DND-41 (cell line): ENCODE measurements around the gene TNNI3K.

Experiments
- ATAC-seq: fragments of 200-7000 bp; cut with Tn5 transposase; 3 replicates; pipeline ENCODE4 v1.9.1; 2021; ENCODE audit warnings: low read depth; ENCODE audit not compliant: insufficient read depth
- DNase-seq: peaks from one replicate; pipeline ENCODE4 v3.0.0-alpha.2; 2020
- H2AFZ ChIP-seq: 2 replicates; pipeline ENCODE4 v1.6.0; 2012; ENCODE audit warnings: low read depth, low read length
- H3K27ac ChIP-seq: 2 replicates; pipeline ENCODE4 v1.5.1; 2012; ENCODE audit warnings: low read length, inconsistent platforms
- H3K27me3 ChIP-seq: fragments of 200-600 bp; sonication (generic); 2 replicates; pipeline ENCODE4 v1.6.0; 2012; ENCODE audit warnings: low read length, mild to moderate bottlenecking, inconsistent platforms; ENCODE audit not compliant: insufficient read depth, poor library complexity
- H3K36me3 ChIP-seq: 2 replicates; pipeline ENCODE4 v1.5.1; 2012; ENCODE audit warnings: low read length, inconsistent platforms; ENCODE audit not compliant: insufficient read depth
- H3K4me1 ChIP-seq: 2 replicates; pipeline ENCODE4 v1.5.1; 2012; ENCODE audit warnings: mild to moderate bottlenecking, low read length; ENCODE audit not compliant: insufficient read depth
- H3K4me2 ChIP-seq: 2 replicates; pipeline ENCODE4 v1.6.0; 2012; ENCODE audit warnings: mild to moderate bottlenecking, moderate library complexity, low read length, inconsistent platforms; ENCODE audit not compliant: insufficient read depth
- H3K4me3 ChIP-seq, 2 experiments: fragments of 200-600 bp in 1 of 2; shearing (Covaris generic) in 1 of 2; 2 replicates each; pipeline ENCODE4 v1.5.1; 2012 to 2016; ENCODE audit warnings: inconsistent platforms in 2 of 2, low read length in 2 of 2, mild to moderate bottlenecking in 2 of 2, low read depth in 1 of 2, moderate library complexity in 1 of 2
- H3K79me2 ChIP-seq: 2 replicates; pipeline ENCODE4 v1.6.0; 2012; ENCODE audit warnings: low read length, inconsistent platforms; ENCODE audit not compliant: insufficient read depth
- H3K9ac ChIP-seq: 2 replicates; pipeline ENCODE4 v1.6.0; 2012; ENCODE audit warnings: low read depth, mild to moderate bottlenecking, inconsistent platforms, low read length, moderate library complexity
- H3K9me3 ChIP-seq: 2 replicates; pipeline ENCODE4 v1.5.1; 2012; ENCODE audit warnings: low read length, moderate library complexity, mild to moderate bottlenecking, inconsistent platforms; ENCODE audit not compliant: insufficient read depth, severe bottlenecking
- H4K20me1 ChIP-seq: 2 replicates; pipeline ENCODE4 v1.6.0; 2012; ENCODE audit warnings: low read length; ENCODE audit not compliant: insufficient read depth
- EZH2 ChIP-seq: IDR thresholded peaks from 3 replicates; pipeline ENCODE4 v1.6.1; 2012; ENCODE audit warnings: borderline replicate concordance, low read depth, mild to moderate bottlenecking, moderate library complexity, low read length, inconsistent platforms; ENCODE audit not compliant: severe bottlenecking
- TF ChIP-seq, protein P1 (sequence below): IDR thresholded peaks from 2 replicates; pipeline ENCODE4 v1.5.1; 2012; ENCODE audit warnings: borderline replicate concordance, low read length, moderate library complexity, mild to moderate bottlenecking; ENCODE audit not compliant: poor library complexity, severe bottlenecking; ENCODE audit errors: extremely low read depth

TNNI3K gene

DNA sequence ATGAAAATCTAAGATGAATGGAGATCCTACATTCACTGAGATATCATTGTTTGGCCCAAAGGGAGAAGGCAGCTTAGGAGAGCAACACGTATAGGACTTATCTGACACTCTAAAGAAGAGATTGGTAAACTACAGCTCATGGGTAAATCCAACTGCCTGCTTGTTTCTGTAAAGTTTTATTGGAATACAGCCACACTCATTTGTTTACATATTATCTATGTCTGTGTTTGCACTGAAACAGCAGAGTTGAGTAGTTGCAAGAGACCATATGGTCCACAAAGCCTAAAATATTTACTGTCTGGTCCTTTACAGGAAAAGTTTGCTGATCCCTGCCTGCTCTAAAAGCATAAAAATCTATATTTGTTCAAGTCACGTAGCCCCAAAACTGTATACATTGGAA, 291.5 kb downstream of the TNNI3K start:
- H3K9me3 ChIP-seq, result no peaks in the 10 kb centered on the region
- DNase-seq (no peak), ATAC-seq (no peak)
- no peaks in the 10 kb centered on the region for H3K27me3 ChIP-seq
- no peaks in the 10 kb centered on the region for H3K4me1 ChIP-seq
- H3K27ac ChIP-seq, result no peak overlapping the region
- no peak overlapping the region for H3K4me3 ChIP-seq
- H3K36me3 ChIP-seq, result no peaks in the 10 kb centered on the region
- no peak overlapping the region for H2AFZ ChIP-seq
- no peaks in the 10 kb centered on the region for H3K79me2 ChIP-seq
- no peak overlapping the region for H3K9ac ChIP-seq
- H4K20me1 ChIP-seq, result no peaks in the 10 kb centered on the region
- H3K4me2 ChIP-seq, result no peak overlapping the region
- TF ChIP-seq, protein P1, sequence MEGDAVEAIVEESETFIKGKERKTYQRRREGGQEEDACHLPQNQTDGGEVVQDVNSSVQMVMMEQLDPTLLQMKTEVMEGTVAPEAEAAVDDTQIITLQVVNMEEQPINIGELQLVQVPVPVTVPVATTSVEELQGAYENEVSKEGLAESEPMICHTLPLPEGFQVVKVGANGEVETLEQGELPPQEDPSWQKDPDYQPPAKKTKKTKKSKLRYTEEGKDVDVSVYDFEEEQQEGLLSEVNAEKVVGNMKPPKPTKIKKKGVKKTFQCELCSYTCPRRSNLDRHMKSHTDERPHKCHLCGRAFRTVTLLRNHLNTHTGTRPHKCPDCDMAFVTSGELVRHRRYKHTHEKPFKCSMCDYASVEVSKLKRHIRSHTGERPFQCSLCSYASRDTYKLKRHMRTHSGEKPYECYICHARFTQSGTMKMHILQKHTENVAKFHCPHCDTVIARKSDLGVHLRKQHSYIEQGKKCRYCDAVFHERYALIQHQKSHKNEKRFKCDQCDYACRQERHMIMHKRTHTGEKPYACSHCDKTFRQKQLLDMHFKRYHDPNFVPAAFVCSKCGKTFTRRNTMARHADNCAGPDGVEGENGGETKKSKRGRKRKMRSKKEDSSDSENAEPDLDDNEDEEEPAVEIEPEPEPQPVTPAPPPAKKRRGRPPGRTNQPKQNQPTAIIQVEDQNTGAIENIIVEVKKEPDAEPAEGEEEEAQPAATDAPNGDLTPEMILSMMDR, result no peak
- no peak for TF ChIP-seq EZH2

DNA sequence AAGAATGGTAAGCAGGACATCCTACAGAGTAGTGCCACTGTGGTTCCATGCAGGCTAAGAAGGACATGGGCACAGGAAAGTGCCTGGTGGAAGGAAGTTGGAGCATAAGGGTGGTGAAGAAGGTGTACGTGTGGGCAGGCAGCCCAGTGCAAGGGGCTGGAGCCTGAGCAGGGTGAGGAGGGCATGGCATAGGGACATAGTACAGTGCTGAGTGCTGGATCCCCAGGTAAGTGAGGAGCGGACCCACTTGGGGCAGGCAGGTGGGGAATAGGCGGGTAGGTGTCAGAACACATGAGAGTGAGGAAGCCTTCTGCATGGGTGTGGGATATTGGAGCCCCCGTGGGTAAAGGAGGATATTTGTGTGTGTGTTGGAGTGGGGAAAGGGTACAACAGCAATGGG, 292.9 kb downstream of the TNNI3K start:
- Histone ChIP-seq H3K36me3 (no peaks in the 10 kb centered on the region), H3K79me2 (no peaks in the 10 kb centered on the region), H2AFZ (no peak overlapping the region), H4K20me1 (no peaks in the 10 kb centered on the region), H3K4me1 (no peaks in the 10 kb centered on the region), H3K4me3 (no peak overlapping the region), H3K4me2 (no peak overlapping the region), H3K27me3 (no peaks in the 10 kb centered on the region), H3K9ac (no peak overlapping the region), H3K9me3 (no peaks in the 10 kb centered on the region), H3K27ac (no peak overlapping the region)
- DNase-seq (no peak), ATAC-seq (no peak)
- TF ChIP-seq EZH2, result no peak
- TF ChIP-seq, protein P1, result no peak

DNA sequence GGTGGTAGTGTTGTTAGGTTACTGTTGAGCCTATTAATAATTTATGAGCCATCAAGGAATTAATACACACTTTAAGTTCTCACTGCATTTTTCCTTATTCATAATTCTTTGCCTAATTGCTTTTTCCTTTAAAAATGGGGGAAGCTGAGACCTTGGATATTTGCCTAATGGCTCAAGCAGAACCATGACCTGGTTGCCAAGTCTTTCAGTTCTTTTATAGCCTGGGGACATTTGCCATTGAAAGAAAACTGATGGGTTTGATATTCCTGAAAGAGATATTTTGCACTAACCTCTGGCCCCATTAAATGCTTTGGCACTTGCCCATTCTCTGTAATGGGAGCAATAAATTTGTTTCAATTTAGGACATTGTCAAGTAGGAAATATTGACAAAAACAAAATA, 295.7 kb downstream of the TNNI3K start:
- no peak for ATAC-seq

More for the DNA sequence above, 295.7 kb downstream of the TNNI3K start:
- H3K36me3 ChIP-seq, result no peaks in the 10 kb centered on the region
- H3K27me3 ChIP-seq, result no peaks in the 10 kb centered on the region
- H3K79me2 ChIP-seq, result no peaks in the 10 kb centered on the region
- no peaks in the 10 kb centered on the region for H3K9me3 ChIP-seq
- H3K4me2 ChIP-seq, result no peak overlapping the region
- no peak overlapping the region for H3K27ac ChIP-seq
- no peaks in the 10 kb centered on the region for H4K20me1 ChIP-seq
- no peak overlapping the region for H3K4me3 ChIP-seq
- H3K9ac ChIP-seq, result no peak overlapping the region
- no peak overlapping the region for H2AFZ ChIP-seq
- no peak for DNase-seq
- TF ChIP-seq EZH2, result no peak
- TF ChIP-seq, protein P1, result no peak
- H3K4me1 ChIP-seq, result no peaks in the 10 kb centered on the region
